ENCODE measurements around the gene TMEM121.

The TMEM121 gene

DNA sequence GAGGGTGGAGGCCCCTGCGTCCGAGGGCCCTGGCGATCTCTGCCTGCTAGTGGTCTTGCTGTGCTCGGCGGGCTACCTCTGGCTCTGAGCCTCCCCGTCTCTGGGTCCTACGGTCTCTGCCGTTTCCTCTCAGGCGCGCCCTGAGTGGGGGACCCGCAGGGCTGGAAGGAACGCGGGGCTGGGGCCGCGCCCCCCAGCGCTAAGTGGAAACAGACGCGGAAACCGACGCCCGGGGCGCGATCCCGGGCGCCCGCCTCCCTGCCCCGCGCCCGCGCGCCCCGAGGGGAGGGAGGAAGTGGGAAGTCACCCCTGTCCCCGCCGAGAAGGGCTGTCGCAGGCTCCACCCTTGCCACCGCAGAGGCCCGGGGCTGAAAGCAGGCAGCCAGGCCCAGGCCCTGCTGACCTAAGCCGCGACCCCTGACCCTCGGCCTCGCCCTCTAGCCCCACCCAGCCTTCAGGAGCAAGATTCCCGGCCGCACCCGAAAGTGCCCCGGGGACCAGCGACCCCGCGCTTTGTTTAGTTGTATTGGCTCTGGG, 38.9 kb upstream of the TMEM121 start:
- peak; percentile 40 for DNase-seq

DNA sequence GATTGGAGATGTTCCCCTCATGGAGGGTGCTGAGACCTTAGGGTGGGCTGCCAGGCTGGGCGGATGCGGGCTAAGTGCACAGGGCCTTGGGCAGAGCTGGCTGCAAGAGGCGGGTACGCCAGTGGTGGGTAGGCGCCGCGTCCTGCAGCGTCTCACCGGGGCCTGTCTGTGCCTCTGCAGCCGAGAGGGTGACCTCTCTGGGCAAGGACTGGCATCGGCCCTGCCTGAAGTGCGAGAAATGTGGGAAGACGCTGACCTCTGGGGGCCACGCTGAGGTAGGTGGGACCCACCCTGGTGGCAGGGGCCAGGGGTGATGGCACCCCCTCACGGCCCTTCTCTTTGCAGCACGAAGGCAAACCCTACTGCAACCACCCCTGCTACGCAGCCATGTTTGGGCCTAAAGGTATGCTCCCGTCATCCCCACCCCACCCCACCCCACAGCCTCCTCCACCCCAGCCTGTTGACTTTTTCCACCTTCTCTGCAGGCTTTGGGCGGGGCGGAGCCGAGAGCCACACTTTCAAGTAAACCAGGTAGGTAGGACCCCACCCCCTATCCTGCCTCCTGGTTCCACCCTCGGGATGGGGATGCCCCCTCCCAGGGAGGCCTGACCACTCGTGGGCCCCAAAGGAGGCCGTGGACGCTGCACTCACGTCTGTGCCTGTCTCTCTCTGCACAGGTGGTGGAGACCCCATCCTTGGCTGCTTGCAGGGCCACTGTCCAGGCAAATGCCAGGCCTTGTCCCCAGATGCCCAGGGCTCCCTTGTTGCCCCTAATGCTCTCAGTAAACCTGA, 38.2 kb upstream of the TMEM121 start:
- DNase-seq: no peak

- no peak for DNase-seq
Observed at GRCh38 chr14:105488781-105489541, 37.4 kb upstream of the TMEM121 start.

DNA sequence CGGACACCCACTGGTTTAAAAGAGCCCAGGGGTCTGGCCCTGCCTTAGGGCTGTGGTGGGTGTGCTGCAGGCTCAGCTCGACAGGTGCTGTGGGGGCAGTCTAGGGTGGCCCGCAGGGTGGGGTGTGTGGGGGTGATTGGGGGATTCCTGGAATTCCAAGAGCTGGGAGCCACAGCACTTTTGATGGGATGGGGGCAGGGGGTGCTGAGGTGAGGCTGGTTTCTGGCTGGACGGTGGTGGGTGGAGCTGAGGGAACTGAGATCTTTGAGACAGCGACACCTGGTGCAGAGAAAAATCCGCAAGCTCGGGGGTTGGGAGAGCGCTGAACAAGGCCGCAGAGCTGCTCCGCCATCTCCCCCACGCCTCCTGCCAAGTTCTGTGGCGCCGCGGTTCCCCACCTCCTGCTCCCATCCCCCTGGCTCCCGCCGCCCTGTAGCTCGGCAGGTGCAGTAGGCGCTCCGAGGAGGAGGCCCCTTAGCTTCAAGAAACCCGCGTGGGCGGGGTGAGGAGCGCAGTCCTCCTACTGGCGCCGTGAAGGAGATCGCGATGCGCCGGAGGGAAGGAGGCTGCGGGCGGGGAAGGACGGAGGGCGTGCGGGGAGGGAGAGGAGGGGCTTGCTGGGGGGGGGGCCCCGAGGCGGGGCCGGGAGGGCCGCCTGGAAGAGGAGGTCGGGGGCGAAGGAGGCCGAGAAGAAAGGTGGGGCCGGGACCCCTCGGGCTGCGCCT, 36.7 kb upstream of the TMEM121 start:
- peak; percentile 92 for DNase-seq

DNA sequence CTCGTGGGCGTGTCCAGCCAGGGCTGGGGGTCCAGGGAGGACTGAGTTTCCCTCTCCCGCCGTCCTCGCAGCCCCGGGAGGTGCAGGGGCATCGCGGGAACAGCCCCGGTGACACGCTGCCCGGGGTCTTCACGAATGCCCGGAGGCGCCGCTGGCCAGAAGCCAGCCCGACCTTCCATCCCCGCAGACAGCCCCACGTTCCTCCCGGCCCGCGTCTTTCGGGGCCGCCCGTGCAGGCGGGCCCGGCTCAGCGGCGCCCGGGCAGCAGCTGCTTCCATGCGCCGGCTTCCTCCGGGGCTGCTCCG, 36.2 kb upstream of the TMEM121 start:
- no peak for DNase-seq

GRCh38 chr14:105490572-105491365, 35.6 kb upstream of the TMEM121 start, which contains the start of gene TEDC1:
Gene TEDC1 (plus strand): TSS chr14:105491246. CDS start chr14:105491376, 130 bp downstream.
- peak; percentile 100 for DNase-seq

DNA sequence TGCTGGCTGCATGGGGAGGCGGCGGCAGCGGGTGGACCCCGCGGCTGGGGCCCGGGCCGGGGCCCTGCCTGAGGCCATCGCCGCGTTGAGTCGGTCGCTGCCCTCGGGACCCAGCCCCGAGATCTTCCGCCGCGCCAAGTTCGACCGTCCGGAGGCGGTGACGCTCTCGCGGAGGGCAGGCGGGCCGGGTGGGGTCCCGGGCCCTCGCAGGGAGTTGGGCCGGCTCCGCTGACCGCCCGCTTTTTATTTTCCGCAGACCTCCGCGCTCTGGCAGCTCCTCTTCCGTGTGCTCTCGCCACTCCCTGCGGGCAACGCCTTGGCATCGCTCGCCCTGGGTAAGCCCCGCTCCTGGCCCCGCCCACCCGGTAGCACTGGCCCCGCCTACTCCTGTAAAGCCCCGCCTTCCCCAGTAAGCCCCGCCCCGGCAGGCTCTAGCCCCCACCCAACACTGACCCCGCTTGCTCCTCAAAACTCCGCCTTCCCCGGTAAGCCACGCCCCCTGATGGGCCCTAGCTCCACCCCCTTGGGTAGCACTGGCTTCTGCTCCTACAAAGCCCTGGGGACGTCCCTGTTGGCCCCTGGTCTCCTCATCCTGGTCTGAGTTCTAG, 34.9 kb upstream of the TMEM121 start:
- peak; percentile 68 for DNase-seq

GRCh38 chr14:105492031-105492970, 34.1 kb upstream of the TMEM121 start:
- DNase-seq: no peak

DNA sequence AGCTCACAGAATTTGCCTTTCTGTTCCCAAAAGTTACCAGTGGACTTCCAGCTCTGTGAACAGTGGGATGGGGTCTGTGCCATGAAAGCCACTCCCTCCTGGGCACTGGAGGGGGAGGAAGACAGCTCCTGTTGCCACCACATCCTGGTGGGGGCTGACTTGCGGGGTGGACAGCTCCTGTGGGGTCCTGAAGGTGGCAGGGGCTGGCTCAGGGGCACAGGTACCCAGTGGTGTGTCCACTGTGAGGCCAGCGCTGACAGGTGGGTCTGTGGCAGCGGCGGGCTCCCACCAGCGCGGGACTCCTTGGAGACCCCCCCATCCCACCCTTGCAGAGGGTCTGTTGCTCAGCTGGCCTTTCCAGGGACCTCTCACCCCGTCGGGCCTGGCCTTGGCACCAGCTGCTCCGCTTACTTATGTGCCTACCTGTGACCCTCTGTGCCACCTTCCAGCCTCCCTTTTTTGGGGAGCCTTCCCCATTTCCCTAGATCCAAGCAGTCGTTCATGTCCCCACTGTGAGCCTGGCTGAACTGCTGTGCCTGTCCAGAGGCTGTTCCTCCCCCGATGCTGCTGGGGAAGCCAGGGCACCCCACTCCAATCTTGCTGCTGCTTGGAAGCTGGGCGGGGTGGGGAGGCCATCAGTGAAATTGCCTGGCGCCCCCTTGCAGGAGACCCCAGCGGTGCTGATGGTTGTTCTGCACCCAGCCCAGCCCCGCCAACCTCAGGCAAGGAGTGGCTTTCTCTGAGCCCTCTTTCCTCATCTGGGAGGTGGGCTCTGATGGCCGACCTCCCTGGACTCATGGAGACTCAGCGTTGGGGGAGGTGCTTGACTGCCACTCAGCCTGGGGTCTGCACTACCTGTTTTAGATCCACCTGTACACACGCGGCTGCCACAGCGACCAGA, 33.2 kb upstream of the TMEM121 start:
- no peak for DNase-seq

DNA sequence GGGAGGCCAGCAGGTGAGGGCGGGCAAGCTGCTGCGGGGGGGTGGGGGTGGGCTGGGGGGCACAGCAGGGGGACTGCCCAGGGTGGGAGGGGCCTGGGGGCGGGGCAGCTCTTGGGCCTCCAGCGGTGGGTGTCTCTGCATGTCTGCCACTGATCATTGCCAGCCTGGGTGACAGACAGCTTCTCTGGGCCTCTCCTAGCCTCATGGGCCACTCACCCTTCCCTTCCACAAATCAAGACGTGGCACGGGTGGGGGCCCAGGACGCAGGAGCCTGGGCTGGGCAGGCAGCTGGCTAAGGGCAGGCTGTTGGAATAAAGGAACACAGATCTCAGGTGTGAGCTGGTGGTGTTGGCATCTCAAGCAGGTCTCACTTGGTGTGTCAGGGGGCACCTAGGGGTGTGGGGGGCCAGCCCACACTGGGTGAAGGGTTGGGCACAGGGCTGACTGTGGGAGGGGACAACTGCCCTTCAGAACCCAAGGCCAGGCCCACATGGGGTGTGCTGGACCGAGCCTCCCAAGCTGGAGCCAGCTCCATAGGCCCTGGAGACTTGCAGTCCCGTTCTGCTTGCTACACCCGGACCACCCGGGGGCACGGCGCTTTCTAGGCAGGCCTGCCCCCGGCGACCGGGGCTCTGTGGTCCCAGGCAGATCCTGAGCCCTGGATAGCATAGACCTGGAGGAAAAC, 32.3 kb upstream of the TMEM121 start:
- DNase-seq: no peak

DNA sequence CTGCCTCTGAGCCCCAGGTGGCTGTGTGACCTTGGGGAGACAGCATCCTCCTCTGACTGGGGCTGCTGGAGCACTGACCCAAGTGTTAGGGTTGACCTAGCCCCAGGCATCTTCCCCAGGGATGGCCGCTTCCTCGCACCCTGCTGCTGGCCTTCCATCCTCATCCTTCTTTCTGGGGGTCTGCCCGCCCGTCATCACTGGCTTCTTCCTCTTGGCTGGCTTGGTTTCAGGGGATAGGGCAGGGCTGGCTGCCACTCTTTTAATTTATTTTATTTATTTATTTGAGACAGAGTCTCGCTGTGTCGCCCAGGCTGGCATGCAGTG, 31.8 kb upstream of the TMEM121 start:
- DNase-seq: no peak

DNA sequence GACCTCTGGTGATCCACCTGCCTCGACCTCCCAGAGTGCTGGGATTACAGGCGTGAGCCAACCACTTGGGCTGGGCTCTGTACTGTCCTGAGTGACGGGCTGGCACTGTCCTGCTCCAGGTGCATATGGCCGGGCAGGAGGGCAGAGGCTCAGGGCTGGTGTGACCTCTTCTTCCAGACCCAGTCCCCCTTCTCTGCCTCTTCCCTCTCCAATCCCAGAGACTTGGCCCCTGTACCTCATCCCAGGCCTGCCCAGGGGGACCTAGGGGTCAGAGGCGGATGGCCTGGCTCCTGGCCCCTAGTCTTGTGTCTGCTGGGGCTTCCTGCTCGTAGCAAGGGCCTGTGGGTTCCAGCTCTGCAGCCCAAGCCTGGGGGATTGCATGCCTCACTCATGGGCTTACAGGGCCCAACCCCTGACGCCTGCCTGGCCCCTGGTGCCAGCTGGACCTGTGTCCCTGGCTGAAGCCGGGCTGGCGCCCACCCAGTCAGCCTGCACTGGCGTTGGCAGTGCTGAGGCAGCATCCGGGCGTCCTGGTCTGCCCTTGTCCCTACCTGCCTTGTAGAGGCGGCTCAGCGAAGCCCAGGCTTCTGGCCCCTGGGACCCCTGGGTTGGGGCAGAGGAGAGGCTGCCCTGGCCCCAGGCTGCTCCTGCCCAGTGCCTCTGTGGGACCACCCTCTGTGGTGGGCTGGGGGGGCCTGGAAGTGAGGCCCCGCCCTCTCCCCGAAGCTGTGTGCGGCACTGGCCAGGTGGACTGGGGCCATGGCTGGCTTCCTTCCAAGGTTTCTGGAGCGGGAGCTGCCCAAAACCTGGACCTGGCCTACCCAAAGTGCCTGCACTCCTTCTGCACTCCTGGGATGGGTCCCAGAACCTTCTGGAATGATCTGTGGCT, 31.0 kb upstream of the TMEM121 start:
- no peak for DNase-seq

DNA sequence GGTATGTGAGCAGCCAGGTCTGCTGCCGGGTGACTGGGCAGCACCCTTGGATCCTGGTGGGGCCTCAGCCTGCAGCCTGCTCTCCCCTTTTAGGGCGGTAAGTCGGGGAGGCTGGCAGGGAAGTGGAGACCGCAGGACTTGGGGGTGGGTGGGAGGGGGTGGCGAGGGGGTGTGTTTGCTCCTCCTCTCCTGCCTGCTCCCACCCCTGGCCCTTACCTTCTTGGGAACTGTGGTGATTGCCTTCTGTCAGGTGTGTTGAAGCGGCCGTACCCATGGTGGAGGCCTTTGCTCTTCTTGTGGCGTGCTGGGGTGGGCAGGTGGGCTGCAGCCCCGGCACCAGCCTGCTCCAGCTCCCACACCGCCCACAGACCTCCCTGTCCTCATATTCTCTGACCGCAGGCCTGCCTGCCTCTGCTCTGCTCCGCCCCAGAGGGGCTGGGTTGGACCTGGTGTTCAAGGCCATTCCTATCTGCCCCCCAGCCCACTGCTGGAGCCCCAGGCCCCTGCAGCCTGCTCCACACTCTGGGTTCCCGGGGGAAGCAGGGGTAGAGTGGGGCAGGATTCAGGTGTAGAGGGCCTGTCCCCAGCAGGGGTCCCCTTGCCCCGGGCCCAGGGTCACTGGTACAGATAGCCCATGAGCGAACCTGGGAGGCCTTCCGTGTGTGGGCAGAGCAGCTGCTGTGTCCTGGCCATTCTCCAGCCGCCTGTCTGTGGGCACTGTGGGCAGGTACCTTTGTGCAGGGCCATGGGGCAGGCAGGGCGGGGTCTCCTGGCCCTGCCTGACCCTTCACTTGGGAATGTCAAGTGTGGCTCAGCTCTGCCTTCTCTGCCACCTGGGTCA, 30.2 kb upstream of the TMEM121 start:
- no peak for DNase-seq

GRCh38 chr14:105496831-105497591, 29.4 kb upstream of the TMEM121 start:
- DNase-seq: no peak

GRCh38 chr14:105497671-105498429, 28.5 kb upstream of the TMEM121 start:
- peak; percentile 88 for DNase-seq

Measured in NCI-H345 (cell line).